Loucy (cell line): ENCODE data around the gene F2RL3.
"Not testable (repeated sequence)": the region's sequence is repeated elsewhere in the genome, so short reads cannot be mapped to it uniquely, and the experiment has no call there.

Source experiments
- H2AFZ ChIP-seq: fragments of 200-600 bp; sonication (generic); 2 replicates; pipeline ENCODE4 v1.6.0; 2016; ENCODE audit warnings: antibody characterized with exemption, mild to moderate bottlenecking, low read length, moderate library complexity
- H3F3A ChIP-seq: fragments of 200-600 bp; 2 replicates; pipeline ENCODE4 v1.6.0; 2016; ENCODE audit warnings: antibody characterized with exemption, low read depth, mild to moderate bottlenecking
- H3K27me3 ChIP-seq: fragments of 200-600 bp; sonication (generic); 2 replicates; pipeline ENCODE4 v1.6.1; 2014; ENCODE audit warnings: low read length, mild to moderate bottlenecking; ENCODE audit not compliant: insufficient read depth, poor library complexity, severe bottlenecking
- H3K36me3 ChIP-seq: fragments of 200-600 bp; sonication (generic); 2 replicates; pipeline ENCODE4 v1.6.1; 2016; ENCODE audit warnings: low read length; ENCODE audit not compliant: insufficient read depth
- H3K4me1 ChIP-seq: fragments of 200-600 bp; sonication (generic); 2 replicates; pipeline ENCODE4 v1.5.1; 2014; ENCODE audit warnings: low read length, mild to moderate bottlenecking; ENCODE audit not compliant: insufficient read depth, poor library complexity, severe bottlenecking
- H3K4me2 ChIP-seq: fragments of 200-600 bp; sonication (generic); 2 replicates; pipeline ENCODE4 v1.6.0; 2014; ENCODE audit warnings: antibody characterized with exemption, low read length, low read depth, mild to moderate bottlenecking; ENCODE audit not compliant: poor library complexity, severe bottlenecking
- H3K4me3 ChIP-seq: fragments of 200-600 bp; sonication (generic); 2 replicates; pipeline ENCODE4 v1.5.1; 2014; ENCODE audit warnings: low read length, mild to moderate bottlenecking, mixed read lengths; ENCODE audit not compliant: poor library complexity, severe bottlenecking
- H3K79me2 ChIP-seq: fragments of 200-600 bp; sonication (generic); 2 replicates; pipeline ENCODE4 v1.6.1; 2014; ENCODE audit warnings: low read length; ENCODE audit not compliant: insufficient read depth
- H3K9ac ChIP-seq: fragments of 200-600 bp; sonication (generic); 2 replicates; pipeline ENCODE4 v1.6.0; 2014; ENCODE audit warnings: mild to moderate bottlenecking, low read depth, low read length, moderate library complexity; ENCODE audit not compliant: poor library complexity, severe bottlenecking
- H3K9me2 ChIP-seq: fragments of 200-600 bp; sonication (generic); replicated peaks from 2 replicates; pipeline ENCODE4 v1.6.1; 2016; ENCODE audit warnings: low read depth, low read length, mixed read lengths
- H3K9me3 ChIP-seq: fragments of 200-600 bp; sonication (generic); 2 replicates; pipeline ENCODE4 v1.6.1; 2014; ENCODE audit warnings: mild to moderate bottlenecking, antibody characterized with exemption, low read length, low read depth; ENCODE audit not compliant: insufficient read depth
- H4K20me1 ChIP-seq: fragments of 200-600 bp; sonication (generic); 2 replicates; pipeline ENCODE4 v1.6.0; 2014; ENCODE audit warnings: antibody characterized with exemption, low read length, mild to moderate bottlenecking; ENCODE audit not compliant: insufficient read depth, poor library complexity, severe bottlenecking
- CTCF ChIP-seq: fragments of 200-600 bp; sonication (generic); conservative IDR thresholded peaks from 2 replicates; pipeline ENCODE4 v1.5.1; 2014; ENCODE audit warnings: mild to moderate bottlenecking, antibody characterized with exemption, low read length
- EZH2phosphoT487 ChIP-seq: fragments of 200-600 bp; IDR thresholded peaks from 2 replicates; pipeline ENCODE4 v1.6.1; 2018; ENCODE audit warnings: antibody characterized with exemption, mild to moderate bottlenecking, moderate library complexity, borderline replicate concordance

Gene F2RL3

DNA sequence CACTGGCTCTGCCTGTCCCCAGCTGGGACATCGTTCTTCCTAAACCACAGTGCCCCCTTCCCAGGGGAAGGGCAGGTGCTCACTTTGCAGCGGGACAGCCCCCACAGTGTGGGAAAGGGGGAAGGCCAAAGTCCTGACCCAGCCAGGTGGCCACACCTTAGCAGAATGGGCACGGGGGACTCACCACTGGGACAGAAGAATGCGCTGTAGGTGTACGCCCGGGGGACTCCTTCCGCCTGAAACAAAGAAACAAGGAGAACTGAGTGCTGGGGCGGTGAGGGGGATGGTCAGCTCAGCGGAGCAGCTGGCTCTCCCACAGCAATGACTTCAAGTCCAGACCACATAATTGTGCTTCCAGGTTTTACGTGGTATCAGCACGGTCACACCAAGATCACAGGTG lies 49.4 kb downstream of the F2RL3 start:
- H3F3A ChIP-seq = no peaks in the 10 kb centered on the region
- H3K79me2 ChIP-seq = no peaks in the 10 kb centered on the region
- peaks cover 13% of the 10 kb centered on the region; the same call in 1 of the 2 replicates for H3K9me3 ChIP-seq
- H3K36me3 ChIP-seq = no peaks in the 10 kb centered on the region
- H3K4me3 ChIP-seq = no peak overlapping the region
- H2AFZ ChIP-seq = no peak overlapping the region
- H3K9me2 ChIP-seq = no peaks in the 10 kb centered on the region
- no peak overlapping the region for H3K9ac ChIP-seq
- TF ChIP-seq CTCF = no peak
- TF ChIP-seq EZH2phosphoT487 = no peak
- no peaks in the 10 kb centered on the region for H3K27me3 ChIP-seq
- H4K20me1 ChIP-seq = no peaks in the 10 kb centered on the region
- no peaks in the 10 kb centered on the region for H3K4me1 ChIP-seq
- H3K4me2 ChIP-seq = no peak overlapping the region

GRCh38 chr19:16940063-16940462 lies 51.3 kb downstream of the F2RL3 start:
- not testable (repeated sequence) for H3K27me3 ChIP-seq, H3K4me2 ChIP-seq, H3F3A ChIP-seq, H3K36me3 ChIP-seq, H3K9ac ChIP-seq, H3K79me2 ChIP-seq, H3K4me3 ChIP-seq, H3K9me3 ChIP-seq, H3K4me1 ChIP-seq, H2AFZ ChIP-seq, H3K9me2 ChIP-seq, H4K20me1 ChIP-seq

DNA sequence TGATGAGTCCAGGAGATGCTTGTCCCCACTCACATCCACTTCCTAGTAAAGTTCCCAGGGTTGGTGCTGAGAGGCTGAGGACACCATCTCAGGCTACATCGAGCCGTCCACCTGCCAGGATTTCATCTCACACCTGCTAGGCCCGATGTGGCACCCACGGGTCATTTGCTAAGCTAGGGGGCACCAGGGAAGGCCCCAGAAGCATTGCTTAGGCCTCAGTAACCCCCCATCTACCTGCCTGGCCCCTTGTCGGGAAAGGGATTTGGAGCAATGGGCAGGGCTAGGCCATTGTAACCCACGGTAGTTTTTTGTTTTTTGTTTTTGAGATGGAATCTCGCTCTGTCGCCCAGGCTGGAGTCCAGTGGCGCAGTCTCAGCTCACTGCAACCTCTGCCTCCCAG lies 51.8 kb downstream of the F2RL3 start:
- no peak for TF ChIP-seq CTCF
- TF ChIP-seq EZH2phosphoT487 = no peak
- no peak overlapping the region for H2AFZ ChIP-seq
- no peaks in the 10 kb centered on the region; the same call in 1 of the 2 replicates for H3K9me3 ChIP-seq
- no peaks in the 10 kb centered on the region for H4K20me1 ChIP-seq
- H3K9me2 ChIP-seq = no peaks in the 10 kb centered on the region
- no peaks in the 10 kb centered on the region for H3K27me3 ChIP-seq
- no peak overlapping the region for H3K4me2 ChIP-seq
- no peaks in the 10 kb centered on the region for H3K4me1 ChIP-seq
- H3K36me3 ChIP-seq = no peaks in the 10 kb centered on the region
- no peak overlapping the region for H3K4me3 ChIP-seq
- H3K79me2 ChIP-seq = no peaks in the 10 kb centered on the region
- no peaks in the 10 kb centered on the region for H3F3A ChIP-seq
- no peak overlapping the region for H3K9ac ChIP-seq
